Measurements from ENCODE around the gene RNF186. TPM values are rescaled to one million over a fixed set of nuclear protein-coding genes. Genes with fewer than 3 reads are reported as not detected.

The RNF186 gene, protein sequence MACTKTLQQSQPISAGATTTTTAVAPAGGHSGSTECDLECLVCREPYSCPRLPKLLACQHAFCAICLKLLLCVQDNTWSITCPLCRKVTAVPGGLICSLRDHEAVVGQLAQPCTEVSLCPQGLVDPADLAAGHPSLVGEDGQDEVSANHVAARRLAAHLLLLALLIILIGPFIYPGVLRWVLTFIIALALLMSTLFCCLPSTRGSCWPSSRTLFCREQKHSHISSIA
- total RNA-seq (2016; rRNA removed; fragmentation: Illumina TruSeq; extraction: Trizol) (0.20 TPM in 1 of 2 replicates, not detected in the other), polyA plus RNA-seq (2011; rRNA removed) (0.07 and 0.10 TPM in 2 replicates), polyA minus RNA-seq (2011; rRNA and poly(A)+ RNA removed; ENCODE audit: low replicate concordance) (0.12 TPM in 1 of 2 replicates, not detected in the other), Bru-seq, nascent RNA (percentile 28 among the genes with signal in this experiment), BruChase-seq, experiment 1, labeled RNA remaining after a 6-hour chase (not detected), BruChase-seq, experiment 2, labeled RNA remaining after a 2-hour chase (percentile 28 among the genes with signal in this experiment)
- total RNA-seq (2016; cell fraction: cytosol; rRNA removed; fragmentation: Illumina TruSeq; extraction: Trizol; ENCODE audit: low read depth), result 0.26 TPM in 1 of 2 replicates, not detected in the other
- 0.09 TPM in 1 of 2 replicates, not detected in the other for total RNA-seq (2016; cell fraction: insoluble cytoplasmic fraction; rRNA removed; fragmentation: Illumina TruSeq; extraction: Trizol)
- total RNA-seq (2016; cell fraction: membrane; rRNA removed; fragmentation: Illumina TruSeq; extraction: Trizol), result 0.12 TPM in 1 of 2 replicates, not detected in the other
- total RNA-seq (2016; cell fraction: nucleus; rRNA removed; fragmentation: Illumina TruSeq; extraction: Trizol), result not detected in 2 replicates
- 0.11 and 0.12 TPM in 2 replicates for polyA plus RNA-seq (2011; cell fraction: cytosol; rRNA removed)
- polyA plus RNA-seq (2011; cell fraction: nucleus; rRNA removed), result 0.28 TPM in 1 of 2 replicates, not detected in the other
- 0.34 and 0.55 TPM in 2 replicates for polyA plus RNA-seq (2012)
- 0.10 TPM in 1 of 2 replicates, not detected in the other for polyA plus RNA-seq (2016; cell fraction: cytosol; fragmentation: Illumina TruSeq; extraction: Trizol; ENCODE audit: low read depth)
- polyA plus RNA-seq (2016; cell fraction: insoluble cytoplasmic fraction; fragmentation: Illumina TruSeq; extraction: Trizol; ENCODE audit: low read depth), result not detected in 2 replicates
- not detected in 2 replicates for polyA plus RNA-seq (2016; cell fraction: membrane; fragmentation: Illumina TruSeq; extraction: Trizol; ENCODE audit: low read depth)
- not detected in 2 replicates for polyA plus RNA-seq (2016; cell fraction: nucleus; fragmentation: Illumina TruSeq; extraction: Trizol; ENCODE audit: insufficient read depth, low read depth)
- not detected in 2 replicates for polyA minus RNA-seq (2011; cell fraction: cytosol; rRNA and poly(A)+ RNA removed)
- polyA minus RNA-seq (2011; cell fraction: nucleus; rRNA and poly(A)+ RNA removed), result not detected in 2 replicates
- long read RNA-seq, experiment 1, result 0 reads
- long read RNA-seq, experiment 2, partial matches to known transcripts, result 0 of 2 reads
- long read RNA-seq, experiment 2, other reads (novel, unspliced or antisense), result 0 of 2 reads

DNA sequence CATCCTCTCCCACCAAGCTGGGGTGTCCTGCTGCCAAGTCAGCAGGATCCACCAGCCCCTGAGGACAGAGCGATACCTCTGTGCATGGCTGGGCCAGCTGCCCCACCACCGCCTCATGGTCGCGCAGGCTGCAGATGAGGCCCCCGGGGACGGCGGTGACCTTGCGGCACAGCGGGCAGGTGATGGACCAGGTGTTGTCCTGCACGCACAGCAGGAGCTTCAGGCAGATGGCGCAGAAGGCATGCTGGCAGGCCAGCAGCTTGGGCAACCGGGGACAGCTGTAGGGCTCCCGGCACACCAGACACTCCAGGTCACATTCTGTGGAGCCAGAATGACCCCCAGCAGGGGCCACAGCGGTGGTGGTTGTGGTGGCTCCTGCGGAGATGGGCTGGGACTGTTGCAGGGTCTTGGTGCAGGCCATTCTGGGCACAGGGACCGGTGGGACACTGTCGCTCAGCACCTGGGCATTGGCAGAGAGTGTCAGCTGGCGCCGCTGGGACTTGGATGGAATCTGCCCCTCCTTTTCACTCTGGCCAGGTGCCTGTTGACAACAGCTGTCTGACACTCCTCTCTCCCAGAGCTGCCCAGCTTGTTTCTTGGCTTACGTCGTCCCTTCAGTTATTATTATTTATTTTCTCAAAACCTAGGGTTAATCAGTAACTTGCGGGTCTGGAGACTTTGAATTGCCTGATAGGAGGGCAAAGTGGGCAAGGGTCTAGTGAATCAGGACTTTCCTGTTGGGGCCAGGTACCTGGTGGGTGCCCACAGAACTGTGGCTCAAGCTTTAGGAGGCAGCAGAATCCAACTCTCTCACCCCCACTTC, at the start of gene RNF186:
TSS of gene RNF186 (minus strand) at position 603 of the 823 bp plus-strand sequence. CDS start at position 421, 182 bp downstream.
- ChIA-PET CTCF (ENCODE audit: low intra/inter-chr PET ratio, low total read pairs) (interaction anchor here (1.1 kb wide), 1 partner anchor 153 kb away, joined by 3 read pairs; no protein-coding TSS in a partner anchor), POLR2A (interaction anchor here (0.6 to 1.1 kb wide), 6 partner anchors 14 to 67 kb away, joined by 3 to 6 read pairs (median 3); partner anchors contain the start of gene OTUD3)
- Histone ChIP-seq H3K9ac (ENCODE audit: insufficient read depth, low read depth, low read length) (peak within 1 kb of the TSS; percentile 26; the same call in 1 of the 2 replicates), H3K79me2 (ENCODE audit: insufficient read depth, low read length) (no peaks in the 10 kb centered on the region), H3K4me1 (ENCODE audit: insufficient read depth, low read length) (peaks cover 53% of the 10 kb centered on the region), H3K9me3 (ENCODE audit: low read length) (no peaks in the 10 kb centered on the region), H3K27me3 (ENCODE audit: control insufficient read depth in 1 of 2, insufficient read depth in 2 of 2, low read length in 2 of 2) (peaks cover 0 to 11% of the 10 kb centered on the region in 2 experiments; a peak in 3 of 5 replicates), H3K4me2 (ENCODE audit: low read depth, low read length) (peak within 1 kb of the TSS; percentile 68), H3K4me3 (replicated peaks in 1 of 3; ENCODE audit: insufficient read depth in 1 of 3, low read depth in 2 of 3, low read length in 3 of 3) (peak within 1 kb of the TSS; percentile 29 to 44 (median 40); a peak in 5 of 6 replicates), H4K20me1 (ENCODE audit: insufficient read depth, low read length) (no peaks in the 10 kb centered on the region), H3K36me3 (replicated peaks in 1 of 2; ENCODE audit: control insufficient read depth in 1 of 2, insufficient read depth in 2 of 2, low read length in 2 of 2) (no peaks in the 10 kb centered on the region), H3K27ac (ENCODE audit: extremely low read length, insufficient read depth, low read length) (peak within 1 kb of the TSS; percentile 37), H2AFZ (ENCODE audit: low read length) (no peak within 1 kb of the TSS)
- no peak for FAIRE-seq
- BruUV-seq (replicated peaks), result no TSS peak
- peak; percentile 68 for DNase-seq (ENCODE audit: low spot score)
- 0% methylated on average over 5 of the region's 22 CpGs for WGBS (ENCODE audit: low lambda C conversion rate)
- intact Hi-C loops (cut with micrococcal nuclease; ENCODE audit: unreplicated experiment), result loop anchor here (10.0 kb wide), 1 partner anchor 70 kb away; the partner anchor contains the start of gene OTUD3
- peak; percentile 55 for ATAC-seq
- in situ Hi-C loops (cut with HindIII; ENCODE audit: extremely low pct_ligation_motif_present, low pct_unique_long_range_greater_than_20kb), result loop anchor here (5.0 kb wide), 1 partner anchor 53 kb away; no protein-coding TSS in a partner anchor
- TF ChIP-seq GABPB1 (CRISPR knock-in tag; IDR thresholded peaks at IDR 0.05), result peak; percentile 13; the same call in 1 of the 2 replicates
- peak; percentile 25 for TF ChIP-seq HNRNPLL (IDR thresholded peaks at IDR 0.05; ENCODE audit: low read depth, low read length, poor library complexity, severe bottlenecking)
- TF ChIP-seq, protein P1, sequence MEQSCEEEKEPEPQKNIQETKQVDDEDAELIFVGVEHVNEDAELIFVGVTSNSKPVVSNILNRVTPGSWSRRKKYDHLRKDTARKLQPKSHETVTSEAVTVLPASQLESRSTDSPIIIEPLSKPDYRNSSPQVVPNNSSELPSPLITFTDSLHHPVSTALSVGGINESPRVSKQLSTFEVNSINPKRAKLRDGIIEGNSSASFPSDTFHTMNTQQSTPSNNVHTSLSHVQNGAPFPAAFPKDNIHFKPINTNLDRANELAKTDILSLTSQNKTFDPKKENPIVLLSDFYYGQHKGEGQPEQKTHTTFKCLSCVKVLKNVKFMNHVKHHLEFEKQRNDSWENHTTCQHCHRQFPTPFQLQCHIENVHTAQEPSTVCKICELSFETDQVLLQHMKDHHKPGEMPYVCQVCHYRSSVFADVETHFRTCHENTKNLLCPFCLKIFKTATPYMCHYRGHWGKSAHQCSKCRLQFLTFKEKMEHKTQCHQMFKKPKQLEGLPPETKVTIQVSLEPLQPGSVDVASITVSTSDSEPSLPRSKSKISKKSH (CRISPR knock-in tag; IDR thresholded peaks at IDR 0.05; ENCODE audit: borderline replicate concordance), result 0 out of 2 replicates have a peak, but pooled peaks have one; percentile 16
- TF ChIP-seq, protein P2, sequence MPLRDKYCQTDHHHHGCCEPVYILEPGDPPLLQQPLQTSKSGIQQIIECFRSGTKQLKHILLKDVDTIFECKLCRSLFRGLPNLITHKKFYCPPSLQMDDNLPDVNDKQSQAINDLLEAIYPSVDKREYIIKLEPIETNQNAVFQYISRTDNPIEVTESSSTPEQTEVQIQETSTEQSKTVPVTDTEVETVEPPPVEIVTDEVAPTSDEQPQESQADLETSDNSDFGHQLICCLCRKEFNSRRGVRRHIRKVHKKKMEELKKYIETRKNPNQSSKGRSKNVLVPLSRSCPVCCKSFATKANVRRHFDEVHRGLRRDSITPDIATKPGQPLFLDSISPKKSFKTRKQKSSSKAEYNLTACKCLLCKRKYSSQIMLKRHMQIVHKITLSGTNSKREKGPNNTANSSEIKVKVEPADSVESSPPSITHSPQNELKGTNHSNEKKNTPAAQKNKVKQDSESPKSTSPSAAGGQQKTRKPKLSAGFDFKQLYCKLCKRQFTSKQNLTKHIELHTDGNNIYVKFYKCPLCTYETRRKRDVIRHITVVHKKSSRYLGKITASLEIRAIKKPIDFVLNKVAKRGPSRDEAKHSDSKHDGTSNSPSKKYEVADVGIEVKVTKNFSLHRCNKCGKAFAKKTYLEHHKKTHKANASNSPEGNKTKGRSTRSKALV (CRISPR knock-in tag; IDR thresholded peaks at IDR 0.05), result 0 out of 2 replicates have a peak, but pooled peaks have one; percentile 3
- TF ChIP-seq SRY (CRISPR knock-in tag; IDR thresholded peaks at IDR 0.05), result 0 out of 2 replicates have a peak, but pooled peaks have one; percentile 49
- TF ChIP-seq SOX13 (IDR thresholded peaks at IDR 0.05), result no peak
- TF ChIP-seq SOX13 (CRISPR knock-in tag; conservative IDR thresholded peaks at IDR 0.05 in 1 of 2, IDR thresholded peaks at IDR 0.05 in 1 of 2), result peak in 1 of 2 experiments; percentile 28; a peak in 1 of 4 replicates
- TF ChIP-seq SAP130 (CRISPR knock-in tag; IDR thresholded peaks at IDR 0.05; ENCODE audit: low read depth), result peak; percentile 59; the same call in 1 of the 2 replicates
- peak; percentile 70; the same call in 1 of the 2 replicates for TF ChIP-seq HNRNPL (IDR thresholded peaks at IDR 0.05; ENCODE audit: low read depth, low read length)
- TF ChIP-seq ASH2L (IDR thresholded peaks at IDR 0.05; ENCODE audit: insufficient read length, low read depth, low read length), result no peak
- TF ChIP-seq FOXP1 (IDR thresholded peaks at IDR 0.05), result no peak
- TF ChIP-seq FOXP1 (CRISPR knock-in tag; IDR thresholded peaks at IDR 0.05), result peak; percentile 66
- TF ChIP-seq ZNF607 (CRISPR knock-in tag; IDR thresholded peaks at IDR 0.05; ENCODE audit: borderline replicate concordance), result no peak

All from HepG2 (cell line).